ENCODE data around the gene CCNY.

- no peak for TF ChIP-seq POLR2A (IDR thresholded peaks at IDR 0.05)
- TF ChIP-seq CTCF (IDR thresholded peaks at IDR 0.05), result no peak
Measured at GRCh38 chr10:35367107-35367859, 31.0 kb downstream of the CCNY start.
